GM12878 (cell line): ENCODE measurements around the gene ABHD18. TPM values are rescaled to one million over a fixed set of nuclear protein-coding genes. Genes with fewer than 3 reads are reported as not detected.
"Not testable (repeated sequence)": the region's sequence is repeated elsewhere in the genome, so short reads cannot be mapped to it uniquely, and the experiment has no call there.

Source experiments
- ATAC-seq: fragments of 200-7000 bp; cut with Tn5 transposase; 3 replicates; pipeline ENCODE4 v1.9.1; 2020; ENCODE audit warnings: mild to moderate bottlenecking, moderate library complexity
- BruUV-seq: library from RNA; stranded (reverse); fragments of 400-500 nt; replicated peaks from 2 replicates; lab custom pipeline; 2021; lab: Mats Ljungman, UMichigan
- CTCF ChIA-PET: fragments of 300-600 bp; sonication (Branson Sonifier 250); formaldehyde crosslinking; extraction: SDS; loops from one replicate; lab custom pipeline; 2021; ENCODE audit warnings: inconsistent platforms; lab: Yijun Ruan, JAX
- POLR2A ChIA-PET: fragments of 350-600 bp; formaldehyde crosslinking; extraction: SDS; loops from one replicate; lab custom pipeline; 2021; ENCODE audit warnings: inconsistent platforms; lab: Charles Lee
- RAD21 ChIA-PET: fragments of 300-600 bp; sonication (Branson Sonifier 250); formaldehyde crosslinking; loops from one replicate; lab custom pipeline; 2023; ENCODE audit warnings: antibody characterized with exemption; ENCODE audit not compliant: unreplicated experiment; lab: Charles Lee
- SMC1A ChIA-PET: fragments of 300-600 bp; sonication (Branson Sonifier 250); formaldehyde crosslinking; loops from one replicate; lab custom pipeline; 2023; ENCODE audit not compliant: unreplicated experiment, uncharacterized antibody; lab: Charles Lee
- DNase-seq: peaks from one replicate; pipeline ENCODE4 v3.0.0-alpha.2; 2011; ENCODE audit warnings: low read depth, low spot score
- FAIRE-seq: peaks from 3 replicates; lab custom pipeline; 2011; peaks lifted over from hg19 to GRCh38; lab: Jason Lieb, UNC
- H2AFZ ChIP-seq: 2 replicates; pipeline ENCODE4 v1.6.0; 2011; ENCODE audit warnings: low read depth, low read length, control low read depth; ENCODE audit not compliant: control insufficient read depth
- H3K27ac ChIP-seq: 2 replicates; pipeline ENCODE4 v1.5.1; 2011; ENCODE audit warnings: control low read depth; ENCODE audit not compliant: control insufficient read depth, insufficient read depth
- H3K27me3 ChIP-seq, 2 experiments: replicated peaks in 1 of 2; 2 replicates each; pipeline versions ENCODE4 v1.6.0 to v1.6.1; 2011; ENCODE audit warnings: low read length in 1 of 2; ENCODE audit not compliant: control insufficient read depth in 2 of 2, insufficient read depth in 2 of 2
- H3K36me3 ChIP-seq, 2 experiments: 2 replicates each; pipeline ENCODE4 v1.5.1; 2011; ENCODE audit warnings: low read length in 1 of 2; ENCODE audit not compliant: control insufficient read depth in 2 of 2, insufficient read depth in 2 of 2
- H3K4me1 ChIP-seq: 2 replicates; pipeline ENCODE4 v1.6.1; 2011; ENCODE audit warnings: mild to moderate bottlenecking, low read length, moderate library complexity, mixed read lengths; ENCODE audit not compliant: control insufficient read depth, insufficient read depth
- H3K4me2 ChIP-seq: 2 replicates; pipeline ENCODE4 v1.6.0; 2011; ENCODE audit warnings: control low read depth; ENCODE audit not compliant: control insufficient read depth, insufficient read depth
- H3K4me3 ChIP-seq: fragments of 200-600 bp; sonication (generic); 2 replicates; pipeline ENCODE4 v1.5.1; 2016
- H3K79me2 ChIP-seq: 2 replicates; pipeline ENCODE4 v1.6.0; 2011; ENCODE audit warnings: low read length; ENCODE audit not compliant: control insufficient read depth, insufficient read depth
- H3K9ac ChIP-seq: 2 replicates; pipeline ENCODE4 v1.8.0; 2011; ENCODE audit warnings: low read length, control low read depth, mixed read lengths; ENCODE audit not compliant: control insufficient read depth, insufficient read depth
- H3K9me3 ChIP-seq: replicated peaks from 3 replicates; pipeline ENCODE4 v1.5.1; 2011; ENCODE audit warnings: mild to moderate bottlenecking, low read length; ENCODE audit not compliant: control insufficient read depth, insufficient read depth
- H4K20me1 ChIP-seq: 2 replicates; pipeline ENCODE4 v1.6.0; 2011; ENCODE audit not compliant: control insufficient read depth, insufficient read depth
- WGBS: methylation state at CpG from one replicate; pipeline ENCODE4 v1.1.6; 2016; ENCODE audit warnings: low lambda C conversion rate; ENCODE audit not compliant: insufficient replicate concordance, insufficient coverage; ENCODE audit errors: missing lambda C conversion rate; 5-methylcytosine and 5-hydroxymethylcytosine counted together
- in situ Hi-C: fragments of 300-500 bp; cut with MboI; formaldehyde crosslinking; loops from 9 replicates; pipeline ENCODE4 v1.14.3; 2018; ENCODE audit warnings: mixed read lengths
- intact Hi-C: fragments of 100-400 bp; cut with micrococcal nuclease; formaldehyde crosslinking; loops from one replicate; pipeline ENCODE4 v1.14.2; 2022; ENCODE audit not compliant: unreplicated experiment
- polyA plus RNA-seq, 11 experiments: library from polyadenylated mRNA; depleted of rRNA in 4 of 11; unstranded in 6 of 11; stranded (reverse) in 5 of 11; fragments of >200 nt; fragmentation: Nextera tagmentation in 4 of 11; fragmentation: Illumina TruSeq in 1 of 11; extraction: Ambion mirVana in 4 of 11; extraction: Trizol in 1 of 11; gene quantifications; 1 replicate in 1 of 11; 2 replicates in 10 of 11; pipeline versions ENCODE4 v1.2.1 to v1.2.3, GENCODE V29; 2011 to 2016; ENCODE audit warnings: inconsistent platforms in 2 of 11, missing spikeins in 2 of 11, low read depth in 1 of 11
- total RNA-seq, 4 experiments: library from RNA; depleted of rRNA in 3 of 4; stranded (reverse); fragments of >200 nt in 3 of 4; fragmentation: Illumina TruSeq in 1 of 4; extraction: Trizol in 1 of 4; gene quantifications; 2 replicates each; pipeline versions ENCODE4 v1.2.1 to v1.2.3, GENCODE V29; 2013 to 2021

ABHD18 gene
- total and polyA plus RNA-seq, 10 of the 15 experiments (the other 5 are each of a cell fraction or from before 2014, with no cell fraction given), result 3.4 to 13.5 (median 9.6) TPM

- H3K9ac ChIP-seq, H4K20me1 ChIP-seq, H3K36me3 ChIP-seq, H3K27me3 ChIP-seq, H3K9me3 ChIP-seq, H3K27ac ChIP-seq, H2AFZ ChIP-seq, CTCF ChIA-PET, H3K79me2 ChIP-seq, in situ Hi-C loops, SMC1A ChIA-PET, RAD21 ChIA-PET, FAIRE-seq, ATAC-seq, H3K4me2 ChIP-seq, BruUV-seq, H3K4me1 ChIP-seq, intact Hi-C loops, POLR2A ChIA-PET, H3K4me3 ChIP-seq, DNase-seq: not testable (repeated sequence)
- WGBS, result 89% methylated on average over 9 of the region's 9 CpGs
Measured at GRCh38 chr4:128047019-128047418, 81.8 kb downstream of the ABHD18 start.

GRCh38 chr4:128047514-128047913 lies 82.3 kb downstream of the ABHD18 start:
- 88% methylated on average over 18 of the region's 34 CpGs for WGBS
- RAD21 ChIA-PET, H3K4me1 ChIP-seq, H3K4me2 ChIP-seq, POLR2A ChIA-PET, ATAC-seq, FAIRE-seq, H3K27me3 ChIP-seq, H3K9me3 ChIP-seq, H3K79me2 ChIP-seq, H4K20me1 ChIP-seq, SMC1A ChIA-PET, in situ Hi-C loops, CTCF ChIA-PET, BruUV-seq, H3K36me3 ChIP-seq, H2AFZ ChIP-seq, H3K27ac ChIP-seq, DNase-seq, intact Hi-C loops, H3K4me3 ChIP-seq, H3K9ac ChIP-seq: not testable (repeated sequence)
